ENCODE data around the gene VSIG4.

Gene VSIG4

GRCh38 chrX:66012094-66012534 is 27.8 kb downstream of the VSIG4 start:
- no peak for TF ChIP-seq CTCF (IDR thresholded peaks at IDR 0.05; ENCODE audit: borderline replicate concordance, control extremely low read depth, extremely low read depth, insufficient read depth, missing control alignments)
- in situ Hi-C loops (cut with MboI; ENCODE audit: low sequenced_read_pairs, unreplicated experiment) = loop anchor here (25.0 kb wide), 1 partner anchor 725 kb away; no protein-coding TSS in a partner anchor
- no peak for DNase-seq (ENCODE audit: low spot score)

GRCh38 chrX:66009231-66009845 is 30.5 kb downstream of the VSIG4 start:
- in situ Hi-C loops (cut with MboI; ENCODE audit: low sequenced_read_pairs, unreplicated experiment) = loop anchor here (25.0 kb wide), 1 partner anchor 728 kb away; no protein-coding TSS in a partner anchor

GRCh38 chrX:66008328-66008970 is 31.4 kb downstream of the VSIG4 start:
- in situ Hi-C loops (cut with MboI; ENCODE audit: low sequenced_read_pairs, unreplicated experiment) = loop anchor here (25.0 kb wide), 1 partner anchor 729 kb away; no protein-coding TSS in a partner anchor
- TF ChIP-seq CTCF (IDR thresholded peaks at IDR 0.05; ENCODE audit: borderline replicate concordance, control extremely low read depth, extremely low read depth, insufficient read depth, missing control alignments) = no peak
- DNase-seq (ENCODE audit: low spot score) = no peak

More at GRCh38 chrX:66009231-66009845, 30.5 kb downstream of the VSIG4 start:
- no peak for TF ChIP-seq CTCF (IDR thresholded peaks at IDR 0.05; ENCODE audit: borderline replicate concordance, control extremely low read depth, extremely low read depth, insufficient read depth, missing control alignments)
- no peak for DNase-seq (ENCODE audit: low spot score)

GRCh38 chrX:66007851-66008250 is 32.0 kb downstream of the VSIG4 start:
- no peak for DNase-seq (ENCODE audit: low spot score)
- no peak for TF ChIP-seq CTCF (IDR thresholded peaks at IDR 0.05; ENCODE audit: borderline replicate concordance, control extremely low read depth, extremely low read depth, insufficient read depth, missing control alignments)
- in situ Hi-C loops (cut with MboI; ENCODE audit: low sequenced_read_pairs, unreplicated experiment) = loop anchor here (25.0 kb wide), 1 partner anchor 729 kb away; no protein-coding TSS in a partner anchor

GRCh38 chrX:66005830-66006449 is 33.9 kb downstream of the VSIG4 start:
- TF ChIP-seq CTCF (IDR thresholded peaks at IDR 0.05; ENCODE audit: borderline replicate concordance, control extremely low read depth, extremely low read depth, insufficient read depth, missing control alignments) = no peak
- in situ Hi-C loops (cut with MboI; ENCODE audit: low sequenced_read_pairs, unreplicated experiment) = loop anchor here (25.0 kb wide), 1 partner anchor 731 kb away; no protein-coding TSS in a partner anchor
- DNase-seq (ENCODE audit: low spot score) = no peak
